Activated naive CD8-positive, alpha-beta T cell treated with anti-CD3 and anti-CD28 coated beads, Interleukin-2, amount 50 U/mL, for 24 hours (primary cell): ENCODE measurements around the gene AGFG1.
A peak's percentile ranks its signal among the peaks of the same experiment; 100 is the strongest.

Source experiments
- ATAC-seq: fragments of 150-1000 bp; cut with Tn5 transposase; one replicate; pipeline ENCODE4 v1.10.0; 2021
- DNase-seq: peaks from one replicate; pipeline ENCODE4 v3.0.0; 2021
- H3K27ac Mint-ChIP-seq: one replicate; pipeline ENCODE4 v1.8.0; 2021; ENCODE audit warnings: mild to moderate bottlenecking, mixed read lengths
- H3K27me3 Mint-ChIP-seq: one replicate; pipeline ENCODE4 v1.8.0; 2021; ENCODE audit warnings: mixed read lengths
- H3K36me3 Mint-ChIP-seq: one replicate; pipeline ENCODE4 v1.8.0; 2021; ENCODE audit warnings: low read depth, mixed read lengths
- H3K4me1 Mint-ChIP-seq: one replicate; pipeline ENCODE4 v1.8.0; 2021; ENCODE audit warnings: mixed read lengths
- H3K4me3 Mint-ChIP-seq: one replicate; pipeline ENCODE4 v1.8.0; 2021; ENCODE audit warnings: mild to moderate bottlenecking, moderate library complexity, mixed read lengths
- H3K9me3 Mint-ChIP-seq: one replicate; pipeline ENCODE4 v1.8.0; 2021; ENCODE audit warnings: mixed read lengths

Gene AGFG1, protein sequence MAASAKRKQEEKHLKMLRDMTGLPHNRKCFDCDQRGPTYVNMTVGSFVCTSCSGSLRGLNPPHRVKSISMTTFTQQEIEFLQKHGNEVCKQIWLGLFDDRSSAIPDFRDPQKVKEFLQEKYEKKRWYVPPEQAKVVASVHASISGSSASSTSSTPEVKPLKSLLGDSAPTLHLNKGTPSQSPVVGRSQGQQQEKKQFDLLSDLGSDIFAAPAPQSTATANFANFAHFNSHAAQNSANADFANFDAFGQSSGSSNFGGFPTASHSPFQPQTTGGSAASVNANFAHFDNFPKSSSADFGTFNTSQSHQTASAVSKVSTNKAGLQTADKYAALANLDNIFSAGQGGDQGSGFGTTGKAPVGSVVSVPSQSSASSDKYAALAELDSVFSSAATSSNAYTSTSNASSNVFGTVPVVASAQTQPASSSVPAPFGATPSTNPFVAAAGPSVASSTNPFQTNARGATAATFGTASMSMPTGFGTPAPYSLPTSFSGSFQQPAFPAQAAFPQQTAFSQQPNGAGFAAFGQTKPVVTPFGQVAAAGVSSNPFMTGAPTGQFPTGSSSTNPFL

GRCh38 chr2:227471924-227472264 lies at the start of gene AGFG1:
TSS of gene AGFG1 (plus strand) at chr2:227472156. CDS start at chr2:227472422, 266 bp downstream.
- H3K9me3 Mint-ChIP-seq, result no peaks in the 10 kb centered on the region
- H3K4me1 Mint-ChIP-seq, result peaks cover 55% of the 10 kb centered on the region
- peak within 1 kb of the TSS; percentile 89 for H3K27ac Mint-ChIP-seq
- peaks cover 8% of the 10 kb centered on the region for H3K36me3 Mint-ChIP-seq
- DNase-seq (peak; percentile 92), ATAC-seq (peak; percentile 90)
- H3K27me3 Mint-ChIP-seq, result no peaks in the 10 kb centered on the region
- H3K4me3 Mint-ChIP-seq, result peak within 1 kb of the TSS; percentile 99

- Mint-ChIP-seq H3K4me3 (no peak overlapping the region), H3K4me1 (peaks cover 8% of the 10 kb centered on the region), H3K36me3 (no peaks in the 10 kb centered on the region), H3K27ac (no peak overlapping the region), H3K27me3 (no peaks in the 10 kb centered on the region), H3K9me3 (no peaks in the 10 kb centered on the region)
- DNase-seq (no peak), ATAC-seq (no peak)
These were observed 48.1 kb upstream of the AGFG1 start for GRCh38 chr2:227423656-227424499.

GRCh38 chr2:227428731-227429285 lies 43.1 kb upstream of the AGFG1 start:
- ATAC-seq, result no peak
- Mint-ChIP-seq H3K27ac (no peak overlapping the region), H3K9me3 (peaks cover 16% of the 10 kb centered on the region), H3K27me3 (no peaks in the 10 kb centered on the region), H3K4me1 (peaks cover 16% of the 10 kb centered on the region), H3K4me3 (no peak overlapping the region), H3K36me3 (peaks cover 11% of the 10 kb centered on the region)
- no peak for DNase-seq

DNA sequence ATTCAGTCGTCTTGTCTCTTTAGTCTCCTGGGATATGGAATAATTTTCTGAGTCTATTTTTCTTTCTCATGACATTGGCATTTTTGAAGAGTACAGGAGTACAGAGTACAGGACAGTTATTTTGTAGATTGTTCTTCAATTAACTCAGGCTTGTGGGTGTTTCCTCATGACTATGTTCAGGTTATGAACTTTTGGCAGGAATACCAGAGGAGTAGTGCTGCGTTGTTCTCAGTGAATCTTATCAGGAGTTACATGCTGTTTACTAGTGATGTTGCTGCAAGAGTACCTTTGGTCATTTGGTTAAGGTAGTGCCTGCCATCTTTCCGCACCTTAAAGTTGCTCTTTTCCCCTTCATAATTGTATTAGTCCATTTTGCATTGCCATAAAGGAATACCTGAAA lies 41.3 kb upstream of the AGFG1 start:
- peaks cover 21% of the 10 kb centered on the region for H3K4me1 Mint-ChIP-seq
- peaks cover 20% of the 10 kb centered on the region for H3K9me3 Mint-ChIP-seq
- H3K4me3 Mint-ChIP-seq, result no peak overlapping the region
- DNase-seq (no peak), ATAC-seq (no peak)
- H3K27ac Mint-ChIP-seq, result no peak overlapping the region
- H3K27me3 Mint-ChIP-seq, result no peaks in the 10 kb centered on the region
- H3K36me3 Mint-ChIP-seq, result peaks cover 11% of the 10 kb centered on the region

GRCh38 chr2:227433171-227433570 lies 38.8 kb upstream of the AGFG1 start:
- ATAC-seq (no peak), DNase-seq (no peak)
- Mint-ChIP-seq H3K36me3 (peaks cover 11% of the 10 kb centered on the region), H3K9me3 (peaks cover 20% of the 10 kb centered on the region), H3K4me1 (peaks cover 21% of the 10 kb centered on the region), H3K27ac (no peak overlapping the region), H3K27me3 (no peaks in the 10 kb centered on the region), H3K4me3 (no peak overlapping the region)

- no peak for ATAC-seq
- Mint-ChIP-seq H3K27me3 (no peaks in the 10 kb centered on the region), H3K9me3 (peaks cover 18% of the 10 kb centered on the region), H3K4me3 (no peak overlapping the region), H3K4me1 (peaks cover 5% of the 10 kb centered on the region), H3K36me3 (peaks cover 11% of the 10 kb centered on the region), H3K27ac (no peak overlapping the region)
- DNase-seq, result no peak
These were observed 35.4 kb upstream of the AGFG1 start for GRCh38 chr2:227436436-227437174.

- peaks cover 5% of the 10 kb centered on the region for H3K4me1 Mint-ChIP-seq
- DNase-seq, result no peak
- H3K27ac Mint-ChIP-seq, result no peak overlapping the region
- H3K9me3 Mint-ChIP-seq, result peaks cover 7% of the 10 kb centered on the region
- H3K36me3 Mint-ChIP-seq, result no peaks in the 10 kb centered on the region
- H3K27me3 Mint-ChIP-seq, result no peaks in the 10 kb centered on the region
- H3K4me3 Mint-ChIP-seq, result no peak overlapping the region
- no peak for ATAC-seq
These were observed 32.7 kb upstream of the AGFG1 start for GRCh38 chr2:227439214-227439613.

- Mint-ChIP-seq H3K9me3 (peaks cover 3% of the 10 kb centered on the region), H3K4me1 (peaks cover 1% of the 10 kb centered on the region)
These were observed 29.3 kb upstream of the AGFG1 start for GRCh38 chr2:227442639-227443038.

DNA sequence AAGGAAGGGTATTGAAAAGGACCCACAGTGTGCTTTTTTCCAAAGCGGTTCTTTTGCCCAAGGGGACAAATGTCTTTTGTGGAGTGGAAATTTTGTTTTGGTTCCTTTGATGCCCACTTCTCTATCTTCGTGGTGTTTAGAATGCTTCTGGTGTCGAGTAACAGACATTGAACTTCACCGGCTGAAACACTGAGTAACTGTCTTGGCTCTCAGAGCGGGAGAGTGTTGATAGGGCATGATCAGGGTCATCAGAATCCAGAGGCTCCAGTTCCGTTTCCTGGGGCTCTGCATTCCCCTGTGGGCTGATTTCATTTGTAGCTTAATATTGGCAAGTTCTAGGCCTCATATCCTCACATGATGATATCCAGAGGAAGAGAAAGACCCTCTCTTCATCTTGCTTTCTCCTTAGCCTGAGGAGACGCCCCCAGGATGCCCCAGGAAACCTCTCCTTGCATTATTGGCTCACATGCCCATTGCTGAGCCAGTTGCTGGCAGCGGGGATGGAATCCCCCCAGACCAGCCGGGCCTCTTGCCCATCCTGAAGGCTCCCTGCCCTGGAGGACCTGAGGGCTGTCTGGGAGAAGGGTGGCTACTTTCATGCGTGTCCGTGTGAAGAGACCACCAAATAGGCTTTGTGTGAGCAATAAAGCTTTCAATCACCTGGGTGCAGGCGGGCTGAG lies 27.9 kb upstream of the AGFG1 start:
- no peak overlapping the region for H3K4me3 Mint-ChIP-seq
- H3K4me1 Mint-ChIP-seq, result peaks cover 1% of the 10 kb centered on the region
- DNase-seq (no peak), ATAC-seq (no peak)
- H3K27me3 Mint-ChIP-seq, result no peaks in the 10 kb centered on the region
- peaks cover 3% of the 10 kb centered on the region for H3K9me3 Mint-ChIP-seq
- no peaks in the 10 kb centered on the region for H3K36me3 Mint-ChIP-seq
- no peak overlapping the region for H3K27ac Mint-ChIP-seq

More at GRCh38 chr2:227442639-227443038, 29.3 kb upstream of the AGFG1 start:
- Mint-ChIP-seq H3K27ac (no peak overlapping the region), H3K27me3 (no peaks in the 10 kb centered on the region), H3K4me3 (no peak overlapping the region), H3K36me3 (no peaks in the 10 kb centered on the region)
- no peak for ATAC-seq
- no peak for DNase-seq

GRCh38 chr2:227447606-227448005 lies 24.4 kb upstream of the AGFG1 start:
- H3K36me3 Mint-ChIP-seq, result no peaks in the 10 kb centered on the region
- no peaks in the 10 kb centered on the region for H3K27me3 Mint-ChIP-seq
- no peaks in the 10 kb centered on the region for H3K9me3 Mint-ChIP-seq
- DNase-seq, result no peak
- no peak for ATAC-seq
- H3K27ac Mint-ChIP-seq, result no peak overlapping the region
- peaks cover 21% of the 10 kb centered on the region for H3K4me1 Mint-ChIP-seq
- H3K4me3 Mint-ChIP-seq, result no peak overlapping the region

GRCh38 chr2:227450311-227450841 lies 21.6 kb upstream of the AGFG1 start:
- Mint-ChIP-seq H3K27me3 (no peaks in the 10 kb centered on the region), H3K36me3 (no peaks in the 10 kb centered on the region), H3K9me3 (no peaks in the 10 kb centered on the region), H3K4me3 (no peak overlapping the region), H3K4me1 (peaks cover 42% of the 10 kb centered on the region), H3K27ac (no peak overlapping the region)
- ATAC-seq (no peak), DNase-seq (no peak)

DNA sequence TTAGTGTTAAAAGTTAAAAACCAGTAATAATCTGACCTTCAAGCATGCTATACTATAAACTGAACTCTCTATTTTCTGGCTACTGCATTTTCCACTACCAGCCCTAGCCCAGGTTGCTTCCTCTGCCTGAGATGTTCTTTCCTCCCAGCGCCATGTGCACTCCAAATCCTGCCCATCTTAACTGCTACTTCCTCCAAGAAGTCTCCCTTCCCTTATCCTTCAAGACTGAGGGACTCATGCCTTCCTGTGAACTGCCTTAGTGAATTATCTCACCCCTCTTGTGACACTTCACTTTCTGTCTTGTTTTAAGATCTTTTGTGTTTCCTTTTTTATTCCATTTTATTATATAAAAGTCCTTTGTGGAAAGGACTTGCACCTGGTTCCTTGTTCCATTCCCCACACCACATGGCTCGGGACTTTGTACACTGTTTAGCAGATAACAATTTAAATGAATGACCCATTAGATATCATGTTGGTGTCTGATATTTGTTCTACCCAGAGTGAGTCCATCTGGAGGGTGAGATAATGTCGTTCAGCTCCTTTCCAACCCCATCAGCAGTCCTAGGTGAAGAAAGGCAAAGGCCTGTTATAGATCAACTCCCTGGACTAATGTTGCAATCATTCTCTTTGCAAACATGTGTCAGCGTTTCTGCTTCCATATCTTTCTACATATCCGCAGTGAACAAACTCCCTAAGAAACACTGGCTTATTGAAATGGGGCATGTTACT lies 20.9 kb upstream of the AGFG1 start:
- H3K27ac Mint-ChIP-seq, result no peak overlapping the region

DNA sequence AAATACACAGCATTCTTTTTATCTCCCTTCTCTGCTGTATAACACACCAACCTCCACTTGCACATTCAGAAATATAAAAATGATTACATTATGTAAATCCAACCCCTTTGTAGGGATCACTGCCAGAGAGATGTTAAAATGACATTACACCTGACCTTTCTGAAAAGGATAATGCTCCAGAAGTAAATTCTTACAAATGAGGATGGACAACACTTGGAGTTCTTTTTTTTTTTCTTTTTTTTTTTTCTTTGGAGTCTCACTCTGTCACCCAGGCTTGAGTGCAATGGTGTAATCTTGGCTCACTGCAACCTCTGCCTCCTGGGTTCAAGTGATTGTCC lies 20.3 kb upstream of the AGFG1 start:
- ATAC-seq, result no peak
- no peak for DNase-seq
- H3K27ac Mint-ChIP-seq, result no peak overlapping the region
- no peaks in the 10 kb centered on the region for H3K9me3 Mint-ChIP-seq
- no peaks in the 10 kb centered on the region for H3K27me3 Mint-ChIP-seq
- H3K4me3 Mint-ChIP-seq, result no peak overlapping the region
- H3K36me3 Mint-ChIP-seq, result no peaks in the 10 kb centered on the region
- H3K4me1 Mint-ChIP-seq, result peaks cover 55% of the 10 kb centered on the region

More for the DNA sequence above, 20.9 kb upstream of the AGFG1 start:
- DNase-seq (no peak), ATAC-seq (no peak)
- Mint-ChIP-seq H3K4me1 (peaks cover 49% of the 10 kb centered on the region), H3K9me3 (no peaks in the 10 kb centered on the region), H3K27me3 (no peaks in the 10 kb centered on the region), H3K4me3 (no peak overlapping the region), H3K36me3 (no peaks in the 10 kb centered on the region)
